CD4-positive, alpha-beta T cell treated with Interleukin-17A for 1 hour (primary cell): ENCODE data around the gene PGRMC2.
A peak's percentile ranks its signal among the peaks of the same experiment; 100 is the strongest.

ENCODE experiments used
- DNase-seq: peaks from one replicate; pipeline ENCODE4 v3.0.0-alpha.2; 2020

Gene PGRMC2

GRCh38 chr4:128287141-128287870, at the start of gene PGRMC2:
Gene PGRMC2, minus strand, starts transcription at chr4:128287813. Its CDS starts 23 bp downstream, at chr4:128287790.
- DNase-seq, result peak; percentile 7

- no peak for DNase-seq
These were observed 47.9 kb upstream of the PGRMC2 start for GRCh38 chr4:128335541-128335940.

- DNase-seq, result no peak
These were observed 46.6 kb upstream of the PGRMC2 start for GRCh38 chr4:128334256-128334655.

GRCh38 chr4:128333309-128334018, 45.9 kb upstream of the PGRMC2 start:
- DNase-seq, result no peak

GRCh38 chr4:128332081-128332480, 44.5 kb upstream of the PGRMC2 start:
- no peak for DNase-seq

- no peak for DNase-seq
These were observed 42.0 kb upstream of the PGRMC2 start for GRCh38 chr4:128329638-128330037.

GRCh38 chr4:128328106-128328505, 40.5 kb upstream of the PGRMC2 start:
- DNase-seq, result no peak

- DNase-seq, result no peak
These were observed 35.8 kb upstream of the PGRMC2 start for GRCh38 chr4:128323401-128323800.

GRCh38 chr4:128322986-128323385, 35.4 kb upstream of the PGRMC2 start:
- DNase-seq, result no peak

GRCh38 chr4:128322311-128322710, 34.7 kb upstream of the PGRMC2 start:
- DNase-seq, result no peak

- no peak for DNase-seq
These were observed 33.0 kb upstream of the PGRMC2 start for GRCh38 chr4:128320656-128321055.

- DNase-seq, result no peak
These were observed 28.3 kb upstream of the PGRMC2 start for GRCh38 chr4:128315756-128316520.

GRCh38 chr4:128311659-128312403, 24.2 kb upstream of the PGRMC2 start:
- DNase-seq, result no peak

GRCh38 chr4:128310266-128310697, 22.7 kb upstream of the PGRMC2 start:
- DNase-seq, result no peak

- DNase-seq, result no peak
These were observed 22.0 kb upstream of the PGRMC2 start for GRCh38 chr4:128309585-128309984.

GRCh38 chr4:128308986-128309385, 21.4 kb upstream of the PGRMC2 start:
- DNase-seq, result no peak

- DNase-seq, result no peak
These were observed 19.5 kb upstream of the PGRMC2 start for GRCh38 chr4:128307123-128307571.

- no peak for DNase-seq
These were observed 18.3 kb upstream of the PGRMC2 start for GRCh38 chr4:128305942-128306341.

GRCh38 chr4:128303986-128304385, 16.4 kb upstream of the PGRMC2 start:
- DNase-seq, result no peak

GRCh38 chr4:128303405-128303785, 15.8 kb upstream of the PGRMC2 start:
- DNase-seq, result no peak

- DNase-seq, result no peak
These were observed 14.4 kb upstream of the PGRMC2 start for GRCh38 chr4:128301979-128302378.

- no peak for DNase-seq
These were observed 12.2 kb upstream of the PGRMC2 start for GRCh38 chr4:128299848-128300247.

- no peak for DNase-seq
These were observed 11.2 kb upstream of the PGRMC2 start for GRCh38 chr4:128298852-128299251.
